Right lobe of liver (tissue), 6 donors: ENCODE results near the gene POPDC3. TPM values are rescaled to one million over a fixed set of nuclear protein-coding genes. Genes with fewer than 3 reads are reported as not detected.

Experiments
- ATAC-seq, 4 donors: fragments of 200-7000 bp; cut with Tn5 transposase; one replicate each; pipeline ENCODE4 v1.9.1; 2020; ENCODE audit warnings: mild to moderate bottlenecking in 4 of 4, moderate library complexity in 4 of 4
- DNase-seq, 3 donors: peaks; one replicate each; pipeline ENCODE4 v3.0.0-alpha.2; 2020
- H3K27ac ChIP-seq, 3 donors: fragments of 200-600 bp; one replicate each; pipeline ENCODE4 v1.8.0; 2022
- H3K27me3 ChIP-seq, 2 donors: fragments of 200-600 bp; one replicate each; pipeline ENCODE4 v1.8.0; 2022
- H3K36me3 ChIP-seq, 4 donors: fragments of 200-600 bp; sonication (generic) in 1 of 4; one replicate each; pipeline versions ENCODE4 v1.5.1 to v1.8.0; 2017 to 2022; ENCODE audit warnings: control low read depth in 1 of 4
- H3K4me1 ChIP-seq, 4 donors: fragments of 200-600 bp; sonication (generic) in 1 of 4; one replicate each; pipeline versions ENCODE4 v1.5.1 to v1.8.0; 2017 to 2022; ENCODE audit warnings: control low read depth in 1 of 4
- H3K4me3 ChIP-seq, 3 donors: fragments of 200-600 bp; one replicate each; pipeline ENCODE4 v1.8.0; 2022
- H3K9me3 ChIP-seq, 4 donors: fragments of 200-600 bp; sonication (generic) in 1 of 4; one replicate each; pipeline versions ENCODE4 v1.5.1 to v1.8.0; 2017 to 2022; ENCODE audit warnings: control low read depth in 1 of 4
- CTCF ChIP-seq, 4 donors: fragments of 200-600 bp in 3 of 4; fragments of 450-650 bp in 1 of 4; IDR thresholded peaks; one replicate each; pipeline versions ENCODE4 v1.5.1 to v1.8.0; 2016 to 2022; ENCODE audit warnings: antibody characterized with exemption in 4 of 4, mild to moderate bottlenecking in 2 of 4
- POLR2A ChIP-seq: fragments of 450-650 bp; IDR thresholded peaks from one replicate; pipeline ENCODE4 v1.6.1; 2017; ENCODE audit warnings: antibody characterized with exemption, mild to moderate bottlenecking
- WGBS: methylation state at CpG from one replicate; pipeline ENCODE4 v1.1.6; 2018; ENCODE audit warnings: low coverage, low lambda C conversion rate; ENCODE audit not compliant: insufficient coverage; ENCODE audit errors: missing lambda C conversion rate; 5-methylcytosine and 5-hydroxymethylcytosine counted together
- intact Hi-C, 2 donors: fragments of 100-400 bp; cut with DNase I; formaldehyde crosslinking; loops; one replicate each; pipeline versions ENCODE4 v1.11.2 to v1.14.1; 2022
- total RNA-seq, 6 experiments: library from RNA; depleted of rRNA in 2 of 6; stranded (reverse); fragments of >200 nt in 2 of 6; fragmentation: NEBNext Ultra II Directional in 3 of 6; extraction: Animal tissue kit (Norgen Biotek cat#: 25700) in 3 of 6; gene quantifications; one replicate each; pipeline versions ENCODE4 v1.1.0 to v1.2.4, GENCODE V29; 2016 to 2023
- donor health status: DM: no; HTN: yes; CAD: no.
- donor health status: DM: no; HTN: no; CAD: no.
- donor health status: DM: no; HTN: no; CAD: no.
- donor health status: DM: no; HTN: yes; CAD: no.
- donor health status: DM: no; HTN: yes; CAD: no.

Gene POPDC3
- total RNA-seq, 6 experiments from 2014 or later: not detected

GRCh38 chr6:105111871-105112270, 67.9 kb downstream of the POPDC3 start:
- Histone ChIP-seq H3K9me3 (no peaks in the 10 kb centered on the region), H3K4me3 (no peak overlapping the region), H3K27ac (no peak overlapping the region), H3K4me1 (no peaks in the 10 kb centered on the region), H3K27me3 (no peaks in the 10 kb centered on the region), H3K36me3 (no peaks in the 10 kb centered on the region)
- intact Hi-C loops: no loop called here
- DNase-seq: no peak
- TF ChIP-seq POLR2A: no peak
- TF ChIP-seq CTCF (IDR thresholded peaks at IDR 0.05): no peak
- no peak for ATAC-seq
- 71% methylated on average over 2 of the region's 2 CpGs for WGBS

GRCh38 chr6:105111105-105111504, 68.7 kb downstream of the POPDC3 start:
- H3K36me3 ChIP-seq: no peaks in the 10 kb centered on the region
- no peak for TF ChIP-seq CTCF (IDR thresholded peaks at IDR 0.05)
- TF ChIP-seq POLR2A: no peak
- H3K4me3 ChIP-seq: no peak overlapping the region
- DNase-seq (no peak), ATAC-seq (no peak)
- no peaks in the 10 kb centered on the region for H3K27me3 ChIP-seq
- H3K9me3 ChIP-seq: no peaks in the 10 kb centered on the region
- WGBS: 53% methylated on average over 3 of the region's 3 CpGs
- intact Hi-C loops: no loop called here
- H3K4me1 ChIP-seq: no peaks in the 10 kb centered on the region
- no peak overlapping the region for H3K27ac ChIP-seq

- TF ChIP-seq POLR2A: no peak
- no peak for TF ChIP-seq CTCF (IDR thresholded peaks at IDR 0.05)
- DNase-seq (no peak), ATAC-seq (no peak)
- intact Hi-C loops: no loop called here
- 42% methylated on average over 8 of the region's 8 CpGs for WGBS
- no peaks in the 10 kb centered on the region for H3K36me3 ChIP-seq
- H3K4me1 ChIP-seq: no peaks in the 10 kb centered on the region
- no peak overlapping the region for H3K27ac ChIP-seq
- H3K9me3 ChIP-seq: no peaks in the 10 kb centered on the region
- H3K27me3 ChIP-seq: no peaks in the 10 kb centered on the region
- H3K4me3 ChIP-seq: no peak overlapping the region
Measured at GRCh38 chr6:105109955-105110895, 69.6 kb downstream of the POPDC3 start.

DNA sequence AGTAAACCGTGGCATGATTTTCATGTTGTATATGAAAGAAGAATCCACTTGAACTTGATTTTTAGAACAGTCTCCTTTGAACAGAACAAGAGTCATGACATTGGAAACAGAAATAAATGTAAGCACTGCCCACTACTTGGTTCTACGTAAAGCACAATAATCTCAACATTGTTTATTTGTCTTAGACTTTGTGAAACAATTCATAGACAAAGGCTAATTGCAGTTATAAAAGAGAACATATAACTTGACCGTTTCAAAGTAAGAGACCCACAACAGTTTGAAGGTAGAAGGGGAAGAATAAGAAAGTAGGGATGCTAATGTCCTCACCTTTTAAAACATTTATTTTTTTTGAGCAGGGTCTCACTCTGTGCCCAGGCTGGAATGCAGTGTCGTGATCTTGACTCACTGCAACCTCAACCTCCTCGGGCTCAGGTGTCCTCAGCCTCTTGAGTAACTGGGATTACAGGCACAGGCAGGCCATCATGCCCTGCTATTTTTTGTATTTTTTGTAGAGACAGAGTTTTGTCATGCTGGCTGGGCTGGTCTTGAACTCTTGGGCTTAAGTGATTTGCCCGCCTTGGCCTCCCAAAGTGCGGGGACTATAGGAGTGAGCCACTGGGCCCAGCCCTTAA, 71.1 kb downstream of the POPDC3 start:
- WGBS: 72% methylated on average over 6 of the region's 7 CpGs
- DNase-seq (no peak), ATAC-seq (no peak)
- Histone ChIP-seq H3K4me3 (no peak overlapping the region), H3K36me3 (no peaks in the 10 kb centered on the region), H3K9me3 (no peaks in the 10 kb centered on the region), H3K27ac (no peak overlapping the region), H3K4me1 (no peaks in the 10 kb centered on the region), H3K27me3 (no peaks in the 10 kb centered on the region)
- TF ChIP-seq CTCF (IDR thresholded peaks at IDR 0.05) (no peak), POLR2A (no peak)
- intact Hi-C loops: no loop called here

Other genes with a start within 250 kb of the POPDC3 start
- gene LIN28B, start 222.9 kb downstream of the POPDC3 start, total RNA-seq: not detected
- gene PREP, start 223.1 kb upstream of the POPDC3 start, total RNA-seq: 10 to 100 TPM; 14.8 to 18.8 (median 16.7) TPM